ENCODE results near the gene DNAH10. TPM values are rescaled to one million over a fixed set of nuclear protein-coding genes. Genes with fewer than 3 reads are reported as not detected.

The DNAH10 gene
- total RNA-seq, 1 donor from 2014 or later = not detected

- intact Hi-C loops (cut with micrococcal nuclease) = loop anchor here (10.0 kb wide), 1 partner anchor 79 kb away; no protein-coding TSS in a partner anchor
- Histone ChIP-seq H3K27me3 (ENCODE audit: low read depth) (peaks cover 32% of the 10 kb centered on the region), H3K27ac (replicated peaks) (no peak overlapping the region), H3K4me1 (peaks cover 6% of the 10 kb centered on the region), H3K9me3 (replicated peaks) (no peaks in the 10 kb centered on the region), H3K4me3 (no peak overlapping the region), H3K36me3 (no peaks in the 10 kb centered on the region)
- DNase-seq = no peak
- TF ChIP-seq CTCF (IDR thresholded peaks at IDR 0.05; ENCODE audit: borderline replicate concordance) = peak; percentile 82
These were observed 143.3 kb downstream of the DNAH10 start for GRCh38 chr12:123905319-123905925.

GRCh38 chr12:123906711-123907420, 144.8 kb downstream of the DNAH10 start:
- intact Hi-C loops (cut with micrococcal nuclease) = loop anchor here (10.0 kb wide), 1 partner anchor 78 kb away; no protein-coding TSS in a partner anchor
- Histone ChIP-seq H3K9me3 (replicated peaks) (no peaks in the 10 kb centered on the region), H3K27me3 (ENCODE audit: low read depth) (peaks cover 19% of the 10 kb centered on the region), H3K27ac (replicated peaks) (no peak overlapping the region), H3K36me3 (no peaks in the 10 kb centered on the region), H3K4me3 (no peak overlapping the region), H3K4me1 (peaks cover 6% of the 10 kb centered on the region)
- TF ChIP-seq CTCF (IDR thresholded peaks at IDR 0.05; ENCODE audit: borderline replicate concordance) = no peak
- DNase-seq = no peak

GRCh38 chr12:123907726-123908476, 145.8 kb downstream of the DNAH10 start:
- TF ChIP-seq CTCF (IDR thresholded peaks at IDR 0.05; ENCODE audit: borderline replicate concordance) = no peak
- Histone ChIP-seq H3K9me3 (replicated peaks) (no peaks in the 10 kb centered on the region), H3K4me3 (no peak overlapping the region), H3K27ac (replicated peaks) (peak overlapping the region; percentile 27), H3K36me3 (no peaks in the 10 kb centered on the region), H3K27me3 (ENCODE audit: low read depth) (peaks cover 9% of the 10 kb centered on the region), H3K4me1 (peaks cover 6% of the 10 kb centered on the region)
- intact Hi-C loops (cut with micrococcal nuclease) = loop anchor here (10.0 kb wide), 1 partner anchor 77 kb away; no protein-coding TSS in a partner anchor
- DNase-seq = no peak

GRCh38 chr12:123908884-123909725, 147.0 kb downstream of the DNAH10 start:
- intact Hi-C loops (cut with micrococcal nuclease) = loop anchor here (10.0 kb wide), 1 partner anchor 76 kb away; no protein-coding TSS in a partner anchor
- TF ChIP-seq CTCF (IDR thresholded peaks at IDR 0.05; ENCODE audit: borderline replicate concordance) = no peak
- H3K27me3 ChIP-seq (ENCODE audit: low read depth) = peaks cover 8% of the 10 kb centered on the region
- H3K36me3 ChIP-seq = no peaks in the 10 kb centered on the region
- no peaks in the 10 kb centered on the region for H3K9me3 ChIP-seq (replicated peaks)
- H3K27ac ChIP-seq (replicated peaks) = no peak overlapping the region
- H3K4me3 ChIP-seq = no peak overlapping the region
- no peak for DNase-seq
- H3K4me1 ChIP-seq = peaks cover 6% of the 10 kb centered on the region

GRCh38 chr12:123910057-123910456, 148.0 kb downstream of the DNAH10 start:
- no peaks in the 10 kb centered on the region for H3K9me3 ChIP-seq (replicated peaks)
- DNase-seq = no peak
- intact Hi-C loops (cut with micrococcal nuclease) = no loop called here
- no peak for TF ChIP-seq CTCF (IDR thresholded peaks at IDR 0.05; ENCODE audit: borderline replicate concordance)
- H3K27ac ChIP-seq (replicated peaks) = no peak overlapping the region
- H3K27me3 ChIP-seq (ENCODE audit: low read depth) = peaks cover 17% of the 10 kb centered on the region
- peaks cover 6% of the 10 kb centered on the region for H3K4me1 ChIP-seq
- H3K36me3 ChIP-seq = no peaks in the 10 kb centered on the region
- no peak overlapping the region for H3K4me3 ChIP-seq
